AG10803 (cell line): ENCODE results near the gene RAD21L1.

Source experiments
- DNase-seq: peaks from one replicate; pipeline ENCODE4 v3.0.0; 2010; ENCODE audit warnings: low read depth
- H3K4me3 ChIP-seq: 2 replicates; pipeline ENCODE4 v1.5.1; 2011; ENCODE audit warnings: mild to moderate bottlenecking, low read length, control low read depth
- CTCF ChIP-seq: conservative IDR thresholded peaks from 2 replicates; pipeline ENCODE4 v1.5.1; 2011; ENCODE audit warnings: mild to moderate bottlenecking, low read length, control low read depth, inconsistent platforms

RAD21L1 gene

GRCh38 chr20:1272368-1273100 is 46.7 kb downstream of the RAD21L1 start:
- H3K4me3 ChIP-seq: no peak overlapping the region
- DNase-seq: no peak
- no peak for TF ChIP-seq CTCF

- H3K4me3 ChIP-seq: no peak overlapping the region
- no peak for TF ChIP-seq CTCF
- no peak for DNase-seq
Observed at GRCh38 chr20:1273366-1273765, 47.5 kb downstream of the RAD21L1 start.

- TF ChIP-seq CTCF: no peak
- no peak overlapping the region for H3K4me3 ChIP-seq
- DNase-seq: no peak
Observed at GRCh38 chr20:1274485-1275311, 48.9 kb downstream of the RAD21L1 start.

- H3K4me3 ChIP-seq: no peak overlapping the region
- no peak for TF ChIP-seq CTCF
- no peak for DNase-seq
Observed at GRCh38 chr20:1275919-1276318, 50.1 kb downstream of the RAD21L1 start.

- no peak for TF ChIP-seq CTCF
- no peak overlapping the region for H3K4me3 ChIP-seq
- DNase-seq: no peak
Observed at GRCh38 chr20:1277529-1278322, 51.9 kb downstream of the RAD21L1 start.

GRCh38 chr20:1278993-1279392 is 53.1 kb downstream of the RAD21L1 start:
- no peak overlapping the region for H3K4me3 ChIP-seq
- DNase-seq: no peak
- no peak for TF ChIP-seq CTCF
